ENCODE measurements around the gene CC2D1A. TPM values are rescaled to one million over a fixed set of nuclear protein-coding genes. Genes with fewer than 3 reads are reported as not detected.

CC2D1A gene
- total RNA-seq, 1 donor from 2014 or later: 31.7 TPM

DNA sequence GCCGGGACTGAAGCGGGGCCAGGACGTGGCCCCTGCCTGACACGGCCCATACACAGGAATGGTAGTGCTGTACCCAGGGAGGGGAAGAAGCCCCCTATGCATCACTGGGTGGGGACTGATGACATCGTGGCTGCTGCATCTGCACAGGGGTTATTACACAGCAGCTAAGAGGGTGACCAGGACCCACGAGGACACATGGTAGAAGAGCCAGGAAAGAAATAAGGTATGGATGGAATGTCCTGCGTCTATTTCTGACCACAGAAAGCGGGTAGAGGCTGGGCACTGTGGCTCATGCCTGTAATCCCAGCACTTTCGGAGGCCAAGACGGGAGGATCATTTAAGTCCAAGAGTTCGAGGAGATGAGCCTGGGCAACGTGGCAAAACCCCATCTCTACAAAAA, 70.4 kb downstream of the CC2D1A start:
- H3K27me3 Mint-ChIP-seq (ENCODE audit: low read depth): no peaks in the 10 kb centered on the region

DNA sequence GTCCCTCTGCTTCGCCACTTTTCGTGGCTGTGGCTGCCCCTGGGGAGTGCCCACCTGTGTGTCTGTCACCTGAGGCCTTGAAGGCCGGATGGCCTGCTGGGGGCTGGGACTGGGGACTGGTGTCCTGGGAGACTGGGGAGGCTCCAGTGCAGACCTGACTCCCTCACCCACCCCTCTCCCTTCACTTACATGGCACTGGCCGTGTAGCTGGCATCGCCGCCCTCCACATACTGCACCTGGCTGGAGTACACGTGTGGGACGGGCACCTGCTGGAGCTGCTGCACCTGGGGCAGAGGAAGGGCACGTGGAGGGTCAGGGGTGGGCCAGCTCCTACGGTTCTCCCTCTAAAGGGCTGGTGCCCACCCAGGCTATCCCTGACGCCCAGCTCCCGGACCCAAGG, 71.8 kb downstream of the CC2D1A start:
- no peaks in the 10 kb centered on the region for H3K27me3 Mint-ChIP-seq (ENCODE audit: low read depth)
- no peak overlapping the region for H3K27ac Mint-ChIP-seq (ENCODE audit: unreplicated experiment)

More for the DNA sequence above, 70.4 kb downstream of the CC2D1A start:
- Mint-ChIP-seq H3K4me3 (peak overlapping the region; percentile 44), H3K36me3 (ENCODE audit: low read depth) (peaks cover 2% of the 10 kb centered on the region), H3K27ac (ENCODE audit: unreplicated experiment) (no peak overlapping the region), H3K9me3 (no peaks in the 10 kb centered on the region), H3K4me1 (peaks cover 13% of the 10 kb centered on the region)
- TF ChIP-seq, protein P1, sequence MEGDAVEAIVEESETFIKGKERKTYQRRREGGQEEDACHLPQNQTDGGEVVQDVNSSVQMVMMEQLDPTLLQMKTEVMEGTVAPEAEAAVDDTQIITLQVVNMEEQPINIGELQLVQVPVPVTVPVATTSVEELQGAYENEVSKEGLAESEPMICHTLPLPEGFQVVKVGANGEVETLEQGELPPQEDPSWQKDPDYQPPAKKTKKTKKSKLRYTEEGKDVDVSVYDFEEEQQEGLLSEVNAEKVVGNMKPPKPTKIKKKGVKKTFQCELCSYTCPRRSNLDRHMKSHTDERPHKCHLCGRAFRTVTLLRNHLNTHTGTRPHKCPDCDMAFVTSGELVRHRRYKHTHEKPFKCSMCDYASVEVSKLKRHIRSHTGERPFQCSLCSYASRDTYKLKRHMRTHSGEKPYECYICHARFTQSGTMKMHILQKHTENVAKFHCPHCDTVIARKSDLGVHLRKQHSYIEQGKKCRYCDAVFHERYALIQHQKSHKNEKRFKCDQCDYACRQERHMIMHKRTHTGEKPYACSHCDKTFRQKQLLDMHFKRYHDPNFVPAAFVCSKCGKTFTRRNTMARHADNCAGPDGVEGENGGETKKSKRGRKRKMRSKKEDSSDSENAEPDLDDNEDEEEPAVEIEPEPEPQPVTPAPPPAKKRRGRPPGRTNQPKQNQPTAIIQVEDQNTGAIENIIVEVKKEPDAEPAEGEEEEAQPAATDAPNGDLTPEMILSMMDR (conservative IDR thresholded peaks at IDR 0.05): no peak
- DNase-seq (ENCODE audit: low read depth, low spot score): no peak

DNA sequence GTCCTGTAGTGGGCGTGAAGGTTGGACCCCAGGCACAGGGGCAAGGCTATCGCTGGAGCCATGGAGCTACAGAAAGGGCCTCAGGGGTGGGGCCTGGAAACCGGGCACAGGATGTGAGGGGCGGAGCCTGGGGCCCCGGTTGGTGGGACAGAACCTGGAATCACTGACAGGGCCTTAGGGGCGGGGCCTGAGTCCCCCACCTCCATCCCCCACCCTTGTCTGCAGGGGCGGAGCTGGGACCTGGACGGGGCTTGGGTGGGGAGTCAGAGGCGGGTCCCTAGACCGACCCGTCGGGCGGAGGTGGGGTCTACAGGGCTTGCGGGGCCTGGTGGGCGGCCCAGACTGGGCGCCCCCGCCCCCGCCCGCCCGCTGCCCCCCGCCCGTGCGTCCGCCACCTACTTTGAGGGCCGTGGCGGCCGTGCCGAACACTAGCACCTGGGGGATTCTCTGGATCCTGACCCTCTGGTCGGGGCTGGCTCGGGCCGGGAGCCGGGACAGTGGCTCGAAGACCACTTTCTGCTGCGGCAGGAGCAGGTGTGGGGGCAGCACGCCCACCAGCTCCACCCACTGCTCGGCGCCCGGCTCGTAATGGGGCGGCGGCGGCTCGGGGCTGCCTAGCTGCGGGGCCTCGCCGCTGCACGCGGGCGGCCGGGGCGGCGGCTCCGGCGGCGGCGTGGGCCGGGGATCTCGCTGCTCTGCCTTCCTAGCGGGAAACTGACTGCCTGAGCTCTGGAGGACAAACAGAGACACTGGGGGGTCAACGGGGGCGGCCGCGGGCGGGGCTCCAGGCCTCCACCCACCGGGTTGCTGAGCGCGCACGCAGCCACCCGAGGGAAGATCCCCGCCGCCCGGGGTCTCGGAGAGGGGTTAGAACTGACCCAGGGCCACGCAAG, 72.6 kb downstream of the CC2D1A start:
- Mint-ChIP-seq H3K4me1 (peaks cover 13% of the 10 kb centered on the region), H3K36me3 (ENCODE audit: low read depth) (peaks cover 2% of the 10 kb centered on the region), H3K4me3 (peak overlapping the region; percentile 54), H3K9me3 (no peaks in the 10 kb centered on the region), H3K27me3 (ENCODE audit: low read depth) (no peaks in the 10 kb centered on the region), H3K27ac (ENCODE audit: unreplicated experiment) (no peak overlapping the region)
- TF ChIP-seq, protein P1 (conservative IDR thresholded peaks at IDR 0.05): no peak
- DNase-seq (ENCODE audit: low read depth, low spot score): peak; percentile 67

More for the DNA sequence above, 71.8 kb downstream of the CC2D1A start:
- DNase-seq (ENCODE audit: low read depth, low spot score): no peak
- peaks cover 2% of the 10 kb centered on the region for H3K36me3 Mint-ChIP-seq (ENCODE audit: low read depth)
- no peaks in the 10 kb centered on the region for H3K9me3 Mint-ChIP-seq
- TF ChIP-seq, protein P1 (conservative IDR thresholded peaks at IDR 0.05): no peak
- no peak overlapping the region for H3K4me3 Mint-ChIP-seq
- H3K4me1 Mint-ChIP-seq: peaks cover 13% of the 10 kb centered on the region

DNA sequence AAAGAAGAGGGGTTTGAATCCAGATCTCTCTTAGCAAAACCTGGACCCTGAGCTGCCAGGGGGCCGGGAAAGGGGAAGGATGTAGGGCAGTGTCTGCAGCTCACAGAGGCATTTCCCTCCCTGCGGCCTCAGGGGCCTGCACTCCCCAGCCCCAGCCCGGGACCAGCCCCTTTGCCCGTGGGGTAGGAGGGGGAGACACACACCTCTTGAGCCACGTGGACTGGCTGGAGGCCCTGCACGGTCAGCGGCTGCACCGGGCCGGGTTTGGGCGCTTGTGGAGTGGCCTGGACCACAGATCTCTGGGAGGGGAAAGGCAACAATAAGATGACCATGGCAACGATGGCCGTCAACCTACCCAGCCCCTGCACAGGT, 73.2 kb downstream of the CC2D1A start:
- TF ChIP-seq, protein P1 (conservative IDR thresholded peaks at IDR 0.05): no peak
- no peaks in the 10 kb centered on the region for H3K27me3 Mint-ChIP-seq (ENCODE audit: low read depth)
- no peaks in the 10 kb centered on the region for H3K9me3 Mint-ChIP-seq
- H3K4me1 Mint-ChIP-seq: peaks cover 9% of the 10 kb centered on the region
- H3K36me3 Mint-ChIP-seq (ENCODE audit: low read depth): peaks cover 2% of the 10 kb centered on the region
- H3K27ac Mint-ChIP-seq (ENCODE audit: unreplicated experiment): no peak overlapping the region
- no peak for DNase-seq (ENCODE audit: low read depth, low spot score)
- peak overlapping the region; percentile 44 for H3K4me3 Mint-ChIP-seq

DNA sequence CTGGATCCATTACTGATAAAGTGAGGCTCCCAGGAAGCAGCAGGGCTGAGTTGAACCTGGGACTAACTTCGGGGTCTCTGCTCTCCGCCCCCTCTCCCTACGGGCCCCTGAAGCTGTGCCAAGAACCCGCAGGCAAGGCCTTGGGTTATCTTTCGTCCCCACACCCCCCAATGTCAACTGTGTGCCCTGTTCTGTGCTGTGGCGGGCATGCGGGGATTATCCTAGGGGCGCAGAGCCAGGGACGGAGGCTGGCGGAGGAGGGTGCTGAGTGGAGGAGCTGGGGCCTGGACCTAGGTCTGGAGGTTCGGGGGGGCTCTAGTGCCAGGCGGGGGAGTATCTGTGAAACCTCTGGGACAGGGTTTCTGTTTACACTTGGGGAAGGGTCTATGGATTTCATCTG, 73.7 kb downstream of the CC2D1A start:
- H3K4me3 Mint-ChIP-seq: peak overlapping the region; percentile 61
- no peak for DNase-seq (ENCODE audit: low read depth, low spot score)
- no peaks in the 10 kb centered on the region for H3K9me3 Mint-ChIP-seq
- H3K4me1 Mint-ChIP-seq: peaks cover 6% of the 10 kb centered on the region
- H3K27me3 Mint-ChIP-seq (ENCODE audit: low read depth): no peaks in the 10 kb centered on the region
- no peak overlapping the region for H3K27ac Mint-ChIP-seq (ENCODE audit: unreplicated experiment)
- peaks cover 2% of the 10 kb centered on the region for H3K36me3 Mint-ChIP-seq (ENCODE audit: low read depth)
- TF ChIP-seq, protein P1 (conservative IDR thresholded peaks at IDR 0.05): no peak
